Suprapubic skin (tissue), 4 donors: ENCODE data around the gene ALG12. TPM values are rescaled to one million over a fixed set of nuclear protein-coding genes. Genes with fewer than 3 reads are reported as not detected.

Source experiments
- DNase-seq, 2 donors: peaks; one replicate each; pipeline ENCODE4 v3.0.0-alpha.2; 2019; ENCODE audit warnings: low spot score in 2 of 2
- H3K27ac ChIP-seq: fragments of 200-600 bp; sonication (generic); one replicate; pipeline ENCODE4 v1.5.1; 2019
- H3K27me3 ChIP-seq: fragments of 200-600 bp; sonication (generic); one replicate; pipeline ENCODE4 v1.5.1; 2019
- H3K36me3 ChIP-seq: fragments of 200-600 bp; sonication (generic); one replicate; pipeline ENCODE4 v1.5.1; 2019
- H3K4me1 ChIP-seq: fragments of 200-600 bp; sonication (generic); one replicate; pipeline ENCODE4 v1.5.1; 2019
- H3K4me3 ChIP-seq: fragments of 200-600 bp; sonication (generic); one replicate; pipeline ENCODE4 v1.5.1; 2019; ENCODE audit warnings: mild to moderate bottlenecking
- H3K9me3 ChIP-seq: fragments of 200-600 bp; sonication (generic); one replicate; pipeline ENCODE4 v1.5.1; 2019
- EP300 ChIP-seq: sonication (generic); formaldehyde crosslinking; IDR thresholded peaks from one replicate; pipeline ENCODE4 v1.6.1; 2017; ENCODE audit warnings: antibody characterized with exemption
- POLR2A ChIP-seq, 2 donors: fragments of 450-650 bp; IDR thresholded peaks; one replicate each; pipeline ENCODE4 v1.6.1; 2017; ENCODE audit warnings: antibody characterized with exemption in 2 of 2, mild to moderate bottlenecking in 2 of 2, moderate library complexity in 2 of 2
- POLR2AphosphoS5 ChIP-seq, 3 donors: sonication (generic); formaldehyde crosslinking; IDR thresholded peaks; one replicate each; pipeline ENCODE4 v1.6.1; 2017; ENCODE audit warnings: antibody characterized with exemption in 3 of 3
- WGBS: methylation state at CpG from one replicate; pipeline ENCODE4 v1.1.5; 2018; 5-methylcytosine and 5-hydroxymethylcytosine counted together
- total RNA-seq, 4 donors: library from RNA; depleted of rRNA; stranded (reverse); fragments of >200 nt; gene quantifications; one replicate each; pipeline ENCODE4 v1.1.0, GENCODE V29; 2016
- TF ChIP-seq, protein P1 (sequence below), 2 donors: fragments of 200-600 bp in 1 of 2; fragments of 450-650 bp in 1 of 2; sonication (generic) in 1 of 2; IDR thresholded peaks; one replicate each; pipeline ENCODE4 v1.5.1; 2016 to 2019; ENCODE audit warnings: antibody characterized with exemption in 2 of 2, mild to moderate bottlenecking in 1 of 2, moderate library complexity in 1 of 2

The ALG12 gene
- total RNA-seq, 4 donors from 2014 or later = 13.2 to 23.8 (median 16.8) TPM

DNA sequence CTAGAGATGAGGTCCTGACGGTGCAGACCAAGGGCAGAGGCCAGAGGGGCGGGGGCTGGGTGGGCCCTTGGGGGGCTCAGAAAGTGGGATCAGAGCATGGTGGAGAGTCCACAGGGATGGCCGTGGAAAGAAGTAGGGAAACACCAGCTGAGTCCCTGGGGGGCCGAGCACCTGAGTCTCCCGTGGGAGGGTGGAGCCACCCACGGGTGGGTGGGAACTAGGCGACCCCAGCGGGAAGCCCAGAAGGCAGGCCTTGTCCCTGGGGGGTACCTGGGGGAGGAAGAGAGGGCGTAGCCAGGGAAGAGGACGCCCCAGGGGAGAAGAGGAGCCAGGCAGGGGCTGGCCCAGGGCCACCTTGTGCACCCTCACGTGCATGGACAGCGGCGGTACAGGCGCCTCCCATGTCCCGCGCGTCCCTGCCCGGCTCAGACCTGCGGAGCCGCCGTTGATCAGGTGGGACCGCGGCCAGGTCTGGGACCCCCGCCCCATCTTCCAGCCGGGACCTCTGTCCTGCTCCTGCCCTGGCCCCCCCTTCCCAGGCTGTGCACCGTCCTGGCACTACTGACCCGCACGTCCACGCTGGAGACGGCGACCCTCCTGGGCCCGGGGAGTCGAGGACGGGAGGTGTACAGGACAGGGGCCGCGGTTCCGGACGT is 10.4 kb upstream of the ALG12 start:
- Histone ChIP-seq H3K4me1 (peaks cover 49% of the 10 kb centered on the region), H3K9me3 (no peaks in the 10 kb centered on the region), H3K4me3 (no peak overlapping the region), H3K27ac (no peak overlapping the region), H3K27me3 (peaks cover 5% of the 10 kb centered on the region), H3K36me3 (peaks cover 11% of the 10 kb centered on the region)
- no peak for TF ChIP-seq POLR2A (IDR thresholded peaks at IDR 0.05)
- TF ChIP-seq EP300 = no peak
- TF ChIP-seq, protein P1, sequence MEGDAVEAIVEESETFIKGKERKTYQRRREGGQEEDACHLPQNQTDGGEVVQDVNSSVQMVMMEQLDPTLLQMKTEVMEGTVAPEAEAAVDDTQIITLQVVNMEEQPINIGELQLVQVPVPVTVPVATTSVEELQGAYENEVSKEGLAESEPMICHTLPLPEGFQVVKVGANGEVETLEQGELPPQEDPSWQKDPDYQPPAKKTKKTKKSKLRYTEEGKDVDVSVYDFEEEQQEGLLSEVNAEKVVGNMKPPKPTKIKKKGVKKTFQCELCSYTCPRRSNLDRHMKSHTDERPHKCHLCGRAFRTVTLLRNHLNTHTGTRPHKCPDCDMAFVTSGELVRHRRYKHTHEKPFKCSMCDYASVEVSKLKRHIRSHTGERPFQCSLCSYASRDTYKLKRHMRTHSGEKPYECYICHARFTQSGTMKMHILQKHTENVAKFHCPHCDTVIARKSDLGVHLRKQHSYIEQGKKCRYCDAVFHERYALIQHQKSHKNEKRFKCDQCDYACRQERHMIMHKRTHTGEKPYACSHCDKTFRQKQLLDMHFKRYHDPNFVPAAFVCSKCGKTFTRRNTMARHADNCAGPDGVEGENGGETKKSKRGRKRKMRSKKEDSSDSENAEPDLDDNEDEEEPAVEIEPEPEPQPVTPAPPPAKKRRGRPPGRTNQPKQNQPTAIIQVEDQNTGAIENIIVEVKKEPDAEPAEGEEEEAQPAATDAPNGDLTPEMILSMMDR (IDR thresholded peaks at IDR 0.05) = no peak
- TF ChIP-seq POLR2AphosphoS5 (IDR thresholded peaks at IDR 0.05) = no peak
- no peak for DNase-seq
- 50% methylated on average over 11 of the region's 38 CpGs for WGBS

DNA sequence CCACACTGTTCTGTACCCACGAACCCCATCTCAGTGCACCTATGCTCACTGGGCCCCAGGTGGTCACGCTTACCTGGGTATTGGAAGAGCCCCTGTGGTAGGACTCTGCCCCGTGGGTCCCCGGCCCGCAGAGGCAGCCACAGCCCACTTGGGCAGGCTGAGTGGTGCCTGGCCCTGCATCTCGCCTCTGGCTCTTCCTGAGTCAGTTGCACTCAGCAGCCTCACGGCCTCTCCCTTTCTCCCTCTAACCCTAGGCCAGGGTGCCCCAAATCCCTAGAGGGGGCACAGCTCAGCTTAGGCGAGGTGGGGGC is 9.9 kb upstream of the ALG12 start:
- no peaks in the 10 kb centered on the region for H3K9me3 ChIP-seq
- no peak for DNase-seq
- peaks cover 44% of the 10 kb centered on the region for H3K4me1 ChIP-seq
- no peak overlapping the region for H3K27ac ChIP-seq
- H3K36me3 ChIP-seq = peaks cover 11% of the 10 kb centered on the region
- H3K4me3 ChIP-seq = no peak overlapping the region
- TF ChIP-seq POLR2A (IDR thresholded peaks at IDR 0.05) (no peak), EP300 (no peak), POLR2AphosphoS5 (IDR thresholded peaks at IDR 0.05) (no peak)
- TF ChIP-seq, protein P1 (IDR thresholded peaks at IDR 0.05) = no peak
- peaks cover 5% of the 10 kb centered on the region for H3K27me3 ChIP-seq
- WGBS = 90% methylated on average over 2 of the region's 8 CpGs

DNA sequence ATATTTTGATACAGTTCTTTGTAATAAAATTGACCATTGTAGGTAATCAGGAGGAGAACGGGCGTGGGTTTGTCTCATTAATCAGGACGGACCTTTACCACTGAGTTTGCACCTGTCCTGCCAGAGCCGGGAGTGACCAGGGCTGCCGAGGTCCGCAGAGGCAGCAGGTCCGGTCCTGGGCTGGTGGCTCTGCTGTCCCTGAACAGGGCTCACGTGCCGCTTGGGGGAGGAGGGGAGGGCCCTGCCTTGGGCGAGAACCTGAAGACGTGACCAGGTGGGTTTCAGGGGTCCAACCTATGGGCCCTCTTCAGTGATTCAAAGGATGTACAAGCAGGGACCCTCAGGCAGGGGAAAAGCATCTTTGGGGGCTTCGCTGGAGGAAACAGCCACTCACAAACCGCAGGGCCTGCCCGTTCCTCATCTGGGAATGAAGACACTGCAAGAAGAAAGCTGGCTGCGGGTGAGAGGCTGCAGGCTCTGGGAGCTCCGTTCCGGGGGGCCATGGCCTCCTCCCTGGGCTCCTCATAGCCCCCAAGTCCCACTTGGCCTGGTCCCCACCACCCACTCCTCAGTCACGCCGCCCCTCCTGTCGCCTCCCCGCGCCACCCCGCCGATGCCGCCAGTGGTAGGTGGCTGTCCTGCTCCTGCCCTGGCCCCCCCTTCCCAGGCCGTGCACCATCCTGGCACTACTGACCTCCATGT is 9.4 kb upstream of the ALG12 start:
- TF ChIP-seq, protein P1 (IDR thresholded peaks at IDR 0.05) = no peak
- no peak for TF ChIP-seq POLR2AphosphoS5 (IDR thresholded peaks at IDR 0.05)
- TF ChIP-seq EP300 = no peak
- no peak for TF ChIP-seq POLR2A (IDR thresholded peaks at IDR 0.05)
- Histone ChIP-seq H3K27ac (no peak overlapping the region), H3K36me3 (peaks cover 11% of the 10 kb centered on the region), H3K4me1 (peaks cover 39% of the 10 kb centered on the region), H3K4me3 (no peak overlapping the region), H3K27me3 (peaks cover 5% of the 10 kb centered on the region), H3K9me3 (no peaks in the 10 kb centered on the region)
- WGBS = 90% methylated on average over 23 of the region's 26 CpGs
- DNase-seq = no peak

DNA sequence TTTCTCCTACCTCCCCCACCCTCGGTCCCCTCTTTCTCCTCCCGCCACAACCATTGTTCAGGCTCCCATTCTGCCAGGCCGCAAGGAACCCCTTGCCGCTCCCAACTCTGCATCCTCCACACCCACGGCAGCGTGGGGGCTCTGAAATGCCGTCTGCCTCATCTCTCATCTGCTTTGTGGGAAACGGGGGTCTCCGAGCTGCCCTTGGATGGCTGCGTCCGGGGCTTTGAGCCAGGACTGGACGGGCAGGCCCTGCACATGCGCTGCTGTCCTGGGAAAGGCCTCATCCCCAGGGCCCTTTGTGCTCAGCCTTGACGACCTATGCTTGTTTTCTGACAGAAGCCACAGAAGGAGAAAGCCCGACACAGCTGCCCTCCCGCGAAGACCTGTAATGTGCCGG is 8.7 kb upstream of the ALG12 start:
- Histone ChIP-seq H3K4me1 (peaks cover 33% of the 10 kb centered on the region), H3K4me3 (no peak overlapping the region), H3K36me3 (peaks cover 16% of the 10 kb centered on the region), H3K27ac (no peak overlapping the region), H3K9me3 (no peaks in the 10 kb centered on the region), H3K27me3 (peaks cover 5% of the 10 kb centered on the region)
- no peak for DNase-seq
- WGBS = 86% methylated on average over 18 of the region's 18 CpGs
- no peak for TF ChIP-seq POLR2A (IDR thresholded peaks at IDR 0.05)
- TF ChIP-seq EP300 = no peak
- TF ChIP-seq POLR2AphosphoS5 (IDR thresholded peaks at IDR 0.05) = no peak
- TF ChIP-seq, protein P1 (IDR thresholded peaks at IDR 0.05) = no peak

DNA sequence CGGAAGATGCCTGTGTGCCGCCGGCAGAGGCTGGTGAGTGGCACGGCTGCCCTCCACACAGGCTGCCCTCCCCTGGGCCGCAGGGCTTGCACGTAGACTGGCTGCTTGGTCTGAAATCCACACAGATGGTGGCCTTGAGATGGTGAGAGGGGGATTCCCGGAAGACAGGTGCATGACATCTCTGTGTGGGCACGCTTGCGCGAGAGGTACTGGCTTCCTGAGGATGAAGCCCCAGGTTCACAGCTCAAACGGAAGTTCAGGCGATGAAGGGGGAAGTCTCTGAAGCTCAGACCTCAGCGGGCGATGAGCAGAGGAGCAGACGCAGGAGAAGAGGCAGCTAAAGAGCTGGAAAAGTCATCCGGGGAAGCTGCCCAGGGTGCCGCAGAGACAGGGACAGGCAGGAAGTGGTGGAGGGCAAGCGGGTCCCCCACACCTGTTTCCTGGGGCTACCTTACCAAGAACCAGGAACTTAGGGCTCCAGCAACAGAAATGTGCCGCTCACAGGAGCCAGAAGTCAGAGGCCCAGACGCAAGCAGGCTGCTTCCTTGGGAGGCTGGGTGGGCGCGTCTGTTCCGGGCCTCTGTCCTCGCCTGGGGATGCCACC is 7.4 kb upstream of the ALG12 start:
- TF ChIP-seq EP300 (no peak), POLR2AphosphoS5 (IDR thresholded peaks at IDR 0.05) (no peak), POLR2A (IDR thresholded peaks at IDR 0.05) (no peak)
- TF ChIP-seq, protein P1 (IDR thresholded peaks at IDR 0.05) = no peak
- no peak overlapping the region for H3K27ac ChIP-seq
- peaks cover 20% of the 10 kb centered on the region for H3K4me1 ChIP-seq
- H3K27me3 ChIP-seq = peaks cover 5% of the 10 kb centered on the region
- DNase-seq = no peak
- peaks cover 21% of the 10 kb centered on the region for H3K36me3 ChIP-seq
- 90% methylated on average over 19 of the region's 24 CpGs for WGBS
- no peaks in the 10 kb centered on the region for H3K9me3 ChIP-seq
- no peak overlapping the region for H3K4me3 ChIP-seq
